Measurements from ENCODE around the gene HNRNPL. TPM values are rescaled to one million over a fixed set of nuclear protein-coding genes. Genes with fewer than 3 reads are reported as not detected.
"Not testable (repeated sequence)": the region's sequence is repeated elsewhere in the genome, so short reads cannot be mapped to it uniquely, and the experiment has no call there.

Gene HNRNPL
- total and polyA plus RNA-seq, 9 donors: 195 to 355 (median 281) TPM

- no CpG with 5 or more reads among the region's 3 CpGs for WGBS (ENCODE audit: insufficient coverage)
- Histone ChIP-seq H3K4me3 (ENCODE audit: low read length) (no peak overlapping the region), H3K36me3 (ENCODE audit: control insufficient read depth, insufficient read depth, low read length) (no peaks in the 10 kb centered on the region), H3K4me1 (ENCODE audit: control insufficient read depth, insufficient read depth, low read length) (peaks cover 14% of the 10 kb centered on the region), H3K27ac (ENCODE audit: low read length) (no peak overlapping the region), H3K9me3 (replicated peaks; ENCODE audit: control insufficient read depth, low read depth, low read length) (no peaks in the 10 kb centered on the region), H3K27me3 (ENCODE audit: control insufficient read depth, insufficient read depth, low read length) (no peaks in the 10 kb centered on the region)
- DNase-seq: no peak
These were observed 7.0 kb upstream of the HNRNPL start for GRCh38 chr19:38856813-38857212.

GRCh38 chr19:38855751-38856150 is 6.0 kb upstream of the HNRNPL start:
- H3K36me3 ChIP-seq (ENCODE audit: control insufficient read depth, insufficient read depth, low read length); H3K27me3 ChIP-seq (ENCODE audit: control insufficient read depth, insufficient read depth, low read length); DNase-seq; H3K27ac ChIP-seq (ENCODE audit: low read length); H3K4me3 ChIP-seq (ENCODE audit: low read length); H3K9me3 ChIP-seq (replicated peaks; ENCODE audit: control insufficient read depth, low read depth, low read length): not testable (repeated sequence)
- H3K4me1 ChIP-seq (ENCODE audit: control insufficient read depth, insufficient read depth, low read length): peaks cover 24% of the 10 kb centered on the region
- WGBS (ENCODE audit: insufficient coverage): 93% methylated on average over 6 of the region's 37 CpGs

- H3K27ac ChIP-seq (ENCODE audit: low read length); H3K27me3 ChIP-seq (ENCODE audit: control insufficient read depth, insufficient read depth, low read length); H3K9me3 ChIP-seq (replicated peaks; ENCODE audit: control insufficient read depth, low read depth, low read length); H3K36me3 ChIP-seq (ENCODE audit: control insufficient read depth, insufficient read depth, low read length); H3K4me3 ChIP-seq (ENCODE audit: low read length); DNase-seq: not testable (repeated sequence)
- WGBS (ENCODE audit: insufficient coverage): no CpG with 5 or more reads among the region's 3 CpGs
- peaks cover 25% of the 10 kb centered on the region for H3K4me1 ChIP-seq (ENCODE audit: control insufficient read depth, insufficient read depth, low read length)
These were observed 5.2 kb upstream of the HNRNPL start for GRCh38 chr19:38854961-38855360.

GRCh38 chr19:38853214-38853613 is 3.4 kb upstream of the HNRNPL start:
- peak overlapping the region; percentile 99 for H3K27ac ChIP-seq (ENCODE audit: low read length)
- no peaks in the 10 kb centered on the region for H3K27me3 ChIP-seq (ENCODE audit: control insufficient read depth, insufficient read depth, low read length)
- H3K36me3 ChIP-seq (ENCODE audit: control insufficient read depth, insufficient read depth, low read length): no peaks in the 10 kb centered on the region
- H3K9me3 ChIP-seq (replicated peaks; ENCODE audit: control insufficient read depth, low read depth, low read length): no peaks in the 10 kb centered on the region
- H3K4me1 ChIP-seq (ENCODE audit: control insufficient read depth, insufficient read depth, low read length): peaks cover 32% of the 10 kb centered on the region
- H3K4me3 ChIP-seq (ENCODE audit: low read length): peak overlapping the region; percentile 74
- DNase-seq: no peak
- WGBS (ENCODE audit: insufficient coverage): 95% methylated on average over 12 of the region's 17 CpGs

GRCh38 chr19:38852231-38853044 is 2.7 kb upstream of the HNRNPL start:
- WGBS (ENCODE audit: insufficient coverage): 3% methylated on average over 8 of the region's 52 CpGs
- Histone ChIP-seq H3K27ac (ENCODE audit: low read length) (peak overlapping the region; percentile 99), H3K36me3 (ENCODE audit: control insufficient read depth, insufficient read depth, low read length) (peaks cover 5% of the 10 kb centered on the region), H3K27me3 (ENCODE audit: control insufficient read depth, insufficient read depth, low read length) (no peaks in the 10 kb centered on the region), H3K9me3 (replicated peaks; ENCODE audit: control insufficient read depth, low read depth, low read length) (no peaks in the 10 kb centered on the region), H3K4me1 (ENCODE audit: control insufficient read depth, insufficient read depth, low read length) (peaks cover 37% of the 10 kb centered on the region), H3K4me3 (ENCODE audit: low read length) (peak overlapping the region; percentile 74)
- peak; percentile 85 for DNase-seq

- under 1% methylated on average over 51 of the region's 67 CpGs for WGBS (ENCODE audit: insufficient coverage)
- peak; percentile 98 for DNase-seq
- Histone ChIP-seq H3K9me3 (replicated peaks; ENCODE audit: control insufficient read depth, low read depth, low read length) (no peaks in the 10 kb centered on the region), H3K36me3 (ENCODE audit: control insufficient read depth, insufficient read depth, low read length) (peaks cover 12% of the 10 kb centered on the region), H3K27ac (ENCODE audit: low read length) (peak overlapping the region; percentile 99), H3K4me3 (ENCODE audit: low read length) (peak overlapping the region; percentile 74), H3K4me1 (ENCODE audit: control insufficient read depth, insufficient read depth, low read length) (peaks cover 39% of the 10 kb centered on the region), H3K27me3 (ENCODE audit: control insufficient read depth, insufficient read depth, low read length) (no peaks in the 10 kb centered on the region)
These were observed 1.9 kb upstream of the HNRNPL start for GRCh38 chr19:38851622-38852230.

- H3K9me3 ChIP-seq (replicated peaks; ENCODE audit: control insufficient read depth, low read depth, low read length): no peaks in the 10 kb centered on the region
- peak overlapping the region; percentile 96 for H3K27ac ChIP-seq (ENCODE audit: low read length)
- peaks cover 42% of the 10 kb centered on the region for H3K4me1 ChIP-seq (ENCODE audit: control insufficient read depth, insufficient read depth, low read length)
- no peaks in the 10 kb centered on the region for H3K27me3 ChIP-seq (ENCODE audit: control insufficient read depth, insufficient read depth, low read length)
- WGBS (ENCODE audit: insufficient coverage): 2% methylated on average over 37 of the region's 40 CpGs
- peak overlapping the region; percentile 51 for H3K4me3 ChIP-seq (ENCODE audit: low read length)
- H3K36me3 ChIP-seq (ENCODE audit: control insufficient read depth, insufficient read depth, low read length): peaks cover 18% of the 10 kb centered on the region
- DNase-seq: peak; percentile 70
These were observed 1.3 kb upstream of the HNRNPL start for GRCh38 chr19:38850976-38851621.

GRCh38 chr19:38850436-38850975 is 720 bp upstream of the HNRNPL start:
- Histone ChIP-seq H3K27me3 (ENCODE audit: control insufficient read depth, insufficient read depth, low read length) (no peaks in the 10 kb centered on the region), H3K27ac (ENCODE audit: low read length) (peak overlapping the region; percentile 96), H3K9me3 (replicated peaks; ENCODE audit: control insufficient read depth, low read depth, low read length) (no peaks in the 10 kb centered on the region), H3K36me3 (ENCODE audit: control insufficient read depth, insufficient read depth, low read length) (peaks cover 24% of the 10 kb centered on the region), H3K4me3 (ENCODE audit: low read length) (peak overlapping the region; percentile 51), H3K4me1 (ENCODE audit: control insufficient read depth, insufficient read depth, low read length) (peaks cover 48% of the 10 kb centered on the region)
- DNase-seq: peak; percentile 100
- WGBS (ENCODE audit: insufficient coverage): under 1% methylated on average over 26 of the region's 26 CpGs

GRCh38 chr19:38849147-38849859 is 483 bp downstream of the HNRNPL start:
- Histone ChIP-seq H3K36me3 (ENCODE audit: control insufficient read depth, insufficient read depth, low read length) (peaks cover 36% of the 10 kb centered on the region), H3K27ac (ENCODE audit: low read length) (peak overlapping the region; percentile 90), H3K4me1 (ENCODE audit: control insufficient read depth, insufficient read depth, low read length) (peaks cover 50% of the 10 kb centered on the region), H3K9me3 (replicated peaks; ENCODE audit: control insufficient read depth, low read depth, low read length) (no peaks in the 10 kb centered on the region), H3K4me3 (ENCODE audit: low read length) (peak overlapping the region; percentile 59), H3K27me3 (ENCODE audit: control insufficient read depth, insufficient read depth, low read length) (no peaks in the 10 kb centered on the region)
- peak; percentile 98 for DNase-seq
- WGBS (ENCODE audit: insufficient coverage): under 1% methylated on average over 69 of the region's 76 CpGs

Measured in muscle of leg (tissue), 11 donors.